ENCODE measurements around the gene SLC25A43.
A peak's percentile ranks its signal among the peaks of the same experiment; 100 is the strongest.
"Not testable (repeated sequence)": the region's sequence is repeated elsewhere in the genome, so short reads cannot be mapped to it uniquely, and the experiment has no call there.

SLC25A43 gene

DNA sequence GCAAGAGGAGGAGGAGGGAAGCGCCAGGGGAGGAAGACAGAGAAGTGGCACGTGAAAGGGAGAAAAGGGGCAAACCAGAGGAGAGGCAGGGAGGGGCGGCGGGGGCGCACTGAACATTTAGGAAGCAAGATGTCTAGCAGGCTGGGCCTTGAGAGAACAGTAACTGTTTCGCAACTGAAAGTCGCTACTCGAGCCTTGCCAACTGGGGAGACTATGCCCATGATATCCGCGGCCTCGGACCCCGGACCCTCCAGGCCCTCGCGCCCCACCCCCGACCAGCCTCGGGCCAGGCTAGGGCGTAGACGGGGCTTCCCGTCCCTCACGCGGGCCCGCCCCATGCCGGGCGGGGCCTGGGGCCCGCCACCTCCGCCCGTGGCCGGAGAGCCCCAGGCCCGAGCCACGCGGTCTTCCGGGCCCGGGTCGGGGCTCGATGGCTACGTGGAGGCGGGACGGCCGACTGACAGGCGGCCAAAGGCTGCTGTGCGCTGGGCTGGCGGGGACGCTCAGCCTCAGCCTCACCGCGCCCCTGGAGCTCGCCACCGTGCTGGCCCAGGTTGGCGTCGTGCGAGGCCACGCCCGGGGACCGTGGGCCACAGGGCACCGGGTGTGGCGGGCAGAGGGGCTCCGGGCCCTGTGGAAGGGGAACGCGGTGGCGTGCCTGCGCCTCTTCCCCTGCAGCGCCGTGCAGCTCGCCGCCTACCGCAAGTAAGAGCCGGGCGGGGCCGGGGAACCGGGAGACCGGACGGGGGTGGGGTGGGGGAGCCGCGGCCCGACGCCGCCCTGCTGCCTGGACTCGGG, at the start of gene SLC25A43:
TSS of gene SLC25A43 (plus strand) at position 363 of the 798 bp plus-strand sequence. CDS start at position 431, 68 bp downstream.
- peak within 1 kb of the TSS; percentile 74 for H3K4me3 ChIP-seq (ENCODE audit: low read depth, low read length)
- TF ChIP-seq, protein P1, sequence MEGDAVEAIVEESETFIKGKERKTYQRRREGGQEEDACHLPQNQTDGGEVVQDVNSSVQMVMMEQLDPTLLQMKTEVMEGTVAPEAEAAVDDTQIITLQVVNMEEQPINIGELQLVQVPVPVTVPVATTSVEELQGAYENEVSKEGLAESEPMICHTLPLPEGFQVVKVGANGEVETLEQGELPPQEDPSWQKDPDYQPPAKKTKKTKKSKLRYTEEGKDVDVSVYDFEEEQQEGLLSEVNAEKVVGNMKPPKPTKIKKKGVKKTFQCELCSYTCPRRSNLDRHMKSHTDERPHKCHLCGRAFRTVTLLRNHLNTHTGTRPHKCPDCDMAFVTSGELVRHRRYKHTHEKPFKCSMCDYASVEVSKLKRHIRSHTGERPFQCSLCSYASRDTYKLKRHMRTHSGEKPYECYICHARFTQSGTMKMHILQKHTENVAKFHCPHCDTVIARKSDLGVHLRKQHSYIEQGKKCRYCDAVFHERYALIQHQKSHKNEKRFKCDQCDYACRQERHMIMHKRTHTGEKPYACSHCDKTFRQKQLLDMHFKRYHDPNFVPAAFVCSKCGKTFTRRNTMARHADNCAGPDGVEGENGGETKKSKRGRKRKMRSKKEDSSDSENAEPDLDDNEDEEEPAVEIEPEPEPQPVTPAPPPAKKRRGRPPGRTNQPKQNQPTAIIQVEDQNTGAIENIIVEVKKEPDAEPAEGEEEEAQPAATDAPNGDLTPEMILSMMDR (IDR thresholded peaks at IDR 0.05; ENCODE audit: low read depth, low read length, missing control alignments) = no peak
- DNase-seq (ENCODE audit: low read depth) = no peak

DNA sequence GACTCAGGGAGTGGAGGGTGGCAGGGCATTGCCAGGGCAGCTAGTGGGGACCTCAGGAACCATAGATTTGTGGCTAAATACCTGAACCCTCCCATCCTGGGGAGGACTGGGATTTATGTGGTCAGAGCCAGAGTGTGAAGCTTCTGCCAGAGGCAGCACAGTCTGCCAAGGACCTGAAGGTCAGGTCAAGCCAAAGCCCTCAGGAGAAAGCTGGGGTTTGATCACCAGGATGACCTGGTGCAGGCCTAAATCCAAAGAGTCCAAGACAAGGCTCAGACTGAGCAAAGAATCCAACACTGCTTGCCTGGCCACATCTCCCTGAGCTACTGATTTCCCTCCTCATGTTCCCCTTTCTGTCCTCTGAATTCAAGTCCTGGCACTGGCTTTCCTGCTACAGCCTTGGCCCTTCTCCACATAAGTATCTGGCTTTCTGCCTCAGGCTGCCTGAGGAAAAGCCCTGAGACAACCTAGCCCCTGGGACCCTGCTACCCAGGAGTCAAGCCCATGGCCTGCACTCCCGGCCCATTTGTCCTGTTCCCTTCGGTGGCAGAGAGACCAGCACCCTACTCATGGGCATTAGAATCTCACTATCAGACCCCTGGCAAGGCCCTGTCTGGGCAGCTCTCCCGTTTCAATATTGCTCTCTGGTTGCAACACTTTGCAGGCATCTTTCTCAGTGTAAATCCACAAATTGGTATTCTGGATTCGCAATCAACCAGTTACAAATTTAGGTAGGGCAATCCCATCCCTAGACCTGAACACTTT, 39.3 kb upstream of the SLC25A43 start:
- no peak overlapping the region for H3K4me3 ChIP-seq (ENCODE audit: low read depth, low read length)
- TF ChIP-seq, protein P1 (IDR thresholded peaks at IDR 0.05; ENCODE audit: low read depth, low read length, missing control alignments) = no peak
- no peak for DNase-seq (ENCODE audit: low read depth)

DNA sequence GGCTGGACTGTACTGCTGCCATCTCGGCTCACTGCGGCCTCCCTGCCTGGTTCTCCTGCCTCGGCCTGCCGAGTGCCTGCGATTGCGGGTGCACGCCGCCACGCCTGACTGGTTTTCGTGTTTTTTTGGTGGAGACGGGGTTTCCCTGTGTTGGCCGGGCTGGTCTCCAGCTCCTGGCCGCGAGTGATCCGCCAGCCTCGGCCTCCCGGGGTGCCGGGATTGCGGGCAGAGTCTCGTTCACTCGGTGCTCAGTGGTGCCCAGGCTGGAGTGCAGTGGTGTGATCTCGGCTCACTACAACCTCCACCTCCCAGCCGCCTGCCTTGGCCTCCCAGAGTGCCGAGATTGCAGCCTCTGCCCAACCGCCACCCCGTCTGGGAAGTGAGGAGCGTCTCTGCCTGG, 37.7 kb upstream of the SLC25A43 start:
- H3K4me3 ChIP-seq (ENCODE audit: low read depth, low read length); DNase-seq (ENCODE audit: low read depth): not testable (repeated sequence)

DNA sequence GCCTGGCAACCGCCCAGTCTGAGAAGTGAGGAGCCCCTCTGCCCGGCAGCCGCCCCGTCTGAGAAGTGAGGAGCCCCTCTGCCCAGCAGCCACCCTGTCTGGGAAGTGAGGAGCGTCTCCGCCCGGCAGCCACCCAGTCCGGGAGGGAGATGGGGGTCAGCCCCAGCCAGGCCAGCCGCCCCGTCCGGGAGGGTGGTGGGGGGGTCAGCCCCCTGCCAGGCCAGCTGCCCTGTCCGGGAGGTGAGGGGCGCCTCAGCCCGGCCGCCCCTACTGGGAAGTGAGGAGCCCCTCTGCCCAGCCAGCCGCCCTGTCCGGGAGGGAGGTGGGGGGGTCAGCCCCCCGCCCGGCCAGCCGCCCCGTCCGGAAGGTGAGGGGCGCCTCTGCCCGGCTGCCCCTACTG, 37.1 kb upstream of the SLC25A43 start:
- not testable (repeated sequence) for H3K4me3 ChIP-seq (ENCODE audit: low read depth, low read length); DNase-seq (ENCODE audit: low read depth)

DNA sequence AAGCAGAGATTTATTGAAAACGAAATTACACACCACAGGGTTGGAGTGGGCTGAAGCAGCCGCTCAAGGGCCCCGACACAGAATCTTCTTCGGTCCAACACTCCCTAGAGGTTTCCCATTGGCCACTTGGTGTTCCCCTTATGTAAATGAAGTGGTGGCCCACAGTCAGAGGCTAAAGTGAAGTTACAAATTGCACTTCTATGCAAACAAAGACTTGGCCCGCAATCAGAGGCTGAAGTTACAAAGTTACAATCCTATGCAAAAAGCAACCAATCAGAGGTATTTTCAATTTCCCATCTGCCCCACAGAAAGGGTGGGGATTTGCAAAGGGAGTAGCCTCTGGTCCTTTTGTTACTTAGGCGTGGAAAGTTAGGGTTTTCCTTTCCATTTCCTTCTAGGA, 35.7 kb upstream of the SLC25A43 start:
- no peak overlapping the region for H3K4me3 ChIP-seq (ENCODE audit: low read depth, low read length)
- no peak for DNase-seq (ENCODE audit: low read depth)
- TF ChIP-seq, protein P1 (IDR thresholded peaks at IDR 0.05; ENCODE audit: low read depth, low read length, missing control alignments) = no peak

DNA sequence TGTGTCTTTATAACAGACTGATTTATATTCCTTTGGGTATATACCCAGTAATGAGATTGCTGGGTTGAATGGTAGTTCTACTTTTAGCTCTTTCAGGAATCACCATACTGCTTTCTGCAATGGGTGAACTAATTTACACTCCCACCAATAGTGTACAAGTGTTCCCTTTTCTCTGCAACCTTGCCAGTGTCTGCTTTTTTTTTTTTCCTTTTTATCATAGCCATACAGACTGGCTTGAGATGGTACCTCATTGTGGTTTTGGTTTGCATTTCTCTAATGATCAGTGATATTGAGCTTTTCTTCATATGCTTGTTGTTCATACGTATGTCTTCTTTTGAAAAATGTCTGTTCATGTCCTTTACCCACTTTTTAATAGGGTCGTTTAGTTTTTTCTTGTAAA, 27.3 kb upstream of the SLC25A43 start:
- not testable (repeated sequence) for DNase-seq (ENCODE audit: low read depth); H3K4me3 ChIP-seq (ENCODE audit: low read depth, low read length)

DNA sequence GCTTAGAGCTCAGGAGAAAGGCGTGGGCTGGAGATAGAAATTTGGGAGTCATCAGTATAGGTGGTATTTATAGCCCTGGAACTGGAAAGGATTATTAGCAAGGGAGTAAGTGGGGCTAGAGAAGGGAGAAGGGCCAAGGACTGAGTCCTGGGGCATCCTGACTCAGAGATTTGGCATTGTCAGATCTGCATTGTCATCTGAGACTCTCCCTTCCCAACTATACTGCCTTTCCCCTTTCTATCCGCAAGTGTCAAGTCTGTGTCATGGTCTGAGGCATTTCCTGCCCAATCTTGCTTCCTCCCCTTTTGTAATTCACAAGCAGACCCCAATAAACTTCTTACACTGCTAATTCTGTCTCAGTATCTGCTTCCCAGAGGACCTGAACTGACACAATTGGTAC, 24.4 kb upstream of the SLC25A43 start:
- no peak for DNase-seq (ENCODE audit: low read depth)
- TF ChIP-seq, protein P1 (IDR thresholded peaks at IDR 0.05; ENCODE audit: low read depth, low read length, missing control alignments) = no peak
- H3K4me3 ChIP-seq (ENCODE audit: low read depth, low read length) = no peak overlapping the region

DNA sequence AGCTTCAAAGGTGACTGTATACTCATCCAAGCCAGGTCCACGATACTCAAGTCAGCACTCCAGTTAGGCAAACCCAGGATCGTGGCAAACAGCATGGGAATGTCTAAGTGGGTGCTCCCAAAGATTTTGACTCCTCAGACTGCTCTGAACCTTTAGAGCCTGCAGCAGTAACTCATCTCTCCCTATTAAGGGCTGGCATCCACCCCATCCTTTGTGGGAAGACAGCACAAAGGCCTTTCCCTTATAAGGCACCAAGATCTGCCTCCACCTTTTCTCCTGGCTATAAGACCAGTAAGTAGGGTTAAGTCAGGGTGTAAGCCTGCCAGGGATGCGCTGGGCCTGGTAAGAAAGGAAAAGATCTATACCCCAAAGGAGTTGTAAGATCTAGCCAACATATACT, 23.6 kb upstream of the SLC25A43 start:
- TF ChIP-seq, protein P1 (IDR thresholded peaks at IDR 0.05; ENCODE audit: low read depth, low read length, missing control alignments) = no peak

More for the DNA sequence above, 23.6 kb upstream of the SLC25A43 start:
- DNase-seq (ENCODE audit: low read depth) = no peak
- H3K4me3 ChIP-seq (ENCODE audit: low read depth, low read length) = no peak overlapping the region
